GM23248 (cell line): ENCODE data around the gene MYLK.

Experiments used
- EZH2 ChIP-seq: fragments of 200-600 bp; sonication (generic); IDR thresholded peaks from 2 replicates; pipeline ENCODE4 v1.6.1; 2018; ENCODE audit warnings: antibody characterized with exemption, mild to moderate bottlenecking; ENCODE audit not compliant: insufficient read depth, poor library complexity, severe bottlenecking
- EZH2phosphoT487 ChIP-seq: fragments of 200-600 bp; sonication (generic); IDR thresholded peaks from 2 replicates; pipeline ENCODE4 v1.6.1; 2018; ENCODE audit warnings: antibody characterized with exemption, moderate library complexity, mild to moderate bottlenecking, low read depth; ENCODE audit not compliant: insufficient read depth

GRCh38 chr3:123750659-123751420, 133.3 kb downstream of the MYLK start:
- TF ChIP-seq EZH2: no peak
- TF ChIP-seq EZH2phosphoT487: no peak
